ENCODE data around the gene TSPAN2.

Gene TSPAN2

DNA sequence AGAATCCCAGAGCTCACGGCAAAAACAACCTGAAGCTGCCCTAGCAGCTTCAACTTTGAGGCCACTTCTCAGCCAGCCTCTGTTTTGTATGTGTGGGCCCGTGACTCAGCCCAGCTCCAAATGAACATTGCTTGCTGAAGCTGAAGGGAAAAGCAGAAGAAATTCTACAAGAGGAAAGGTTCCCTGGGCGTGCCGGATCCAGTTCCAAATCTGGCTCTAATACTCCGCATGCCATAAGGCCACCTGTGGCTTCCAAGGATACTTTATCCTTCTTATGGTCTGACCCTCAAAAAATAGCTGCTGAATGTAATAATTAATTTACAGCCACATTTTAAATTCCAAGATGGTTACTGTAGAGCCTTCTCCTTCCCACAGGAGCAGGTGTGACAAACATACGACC lies 24.3 kb downstream of the TSPAN2 start:
- no peak for TF ChIP-seq EZH2phosphoT487 (IDR thresholded peaks at IDR 0.05; ENCODE audit: low read length)
- no peak for TF ChIP-seq EZH2 (optimal IDR thresholded peaks at IDR 0.05; ENCODE audit: low read depth, low read length)
- no peak for TF ChIP-seq CTCF (IDR thresholded peaks at IDR 0.05; ENCODE audit: low read length)
- Histone ChIP-seq H3F3A (ENCODE audit: insufficient read depth, low read length) (0 out of 2 replicates have a peak, but pooled peaks cover 3% of the 10 kb centered on the region), H3K27ac (ENCODE audit: low read length) (no peak overlapping the region), H3K27me3 (replicated peaks; ENCODE audit: insufficient read depth, low read length) (no peaks in the 10 kb centered on the region), H3K4me3 (ENCODE audit: low read length) (no peak overlapping the region), H3K4me1 (ENCODE audit: low read length) (0 out of 2 replicates have a peak, but pooled peaks cover 4% of the 10 kb centered on the region), H3K4me2 (ENCODE audit: low read depth, low read length) (no peak overlapping the region), H2AFZ (ENCODE audit: low read length) (no peak overlapping the region), H3K9me3 (replicated peaks; ENCODE audit: insufficient read depth, low read length) (no peaks in the 10 kb centered on the region), H3K9me2 (replicated peaks; ENCODE audit: insufficient read depth, low read length) (no peaks in the 10 kb centered on the region), H3K79me2 (ENCODE audit: low read length) (no peaks in the 10 kb centered on the region), H3K36me3 (replicated peaks; ENCODE audit: insufficient read depth, low read length) (no peaks in the 10 kb centered on the region), H4K20me1 (ENCODE audit: insufficient read depth, low read length) (no peaks in the 10 kb centered on the region), H3K9ac (ENCODE audit: low read length) (no peak overlapping the region)
- no peak for DNase-seq

DNA sequence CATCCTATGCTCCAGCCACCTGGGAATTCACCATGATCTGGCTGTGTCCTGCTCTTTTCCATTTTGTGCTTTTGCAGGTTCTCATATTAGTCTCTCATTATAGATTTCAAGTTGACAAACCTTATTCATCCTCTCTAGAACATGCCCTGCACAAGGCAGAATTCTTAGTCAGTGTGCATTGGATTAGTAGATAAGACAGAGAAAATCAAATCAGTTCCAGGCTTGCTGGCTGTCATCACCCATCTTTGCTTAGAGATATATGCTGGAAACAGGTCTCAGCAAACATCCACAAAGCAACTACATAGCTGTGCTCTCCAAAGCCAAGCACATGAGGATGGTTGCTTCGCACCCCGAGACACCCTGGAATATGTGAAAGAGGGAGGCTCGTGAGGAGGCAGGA lies 24.8 kb downstream of the TSPAN2 start:
- H3K79me2 ChIP-seq (ENCODE audit: low read length) = no peaks in the 10 kb centered on the region
- no peaks in the 10 kb centered on the region for H3K9me2 ChIP-seq (replicated peaks; ENCODE audit: insufficient read depth, low read length)
- TF ChIP-seq EZH2 (optimal IDR thresholded peaks at IDR 0.05; ENCODE audit: low read depth, low read length) (no peak), CTCF (IDR thresholded peaks at IDR 0.05; ENCODE audit: low read length) (no peak), EZH2phosphoT487 (IDR thresholded peaks at IDR 0.05; ENCODE audit: low read length) (no peak)
- 0 out of 2 replicates have a peak, but pooled peaks cover 3% of the 10 kb centered on the region for H3F3A ChIP-seq (ENCODE audit: insufficient read depth, low read length)
- no peak overlapping the region for H2AFZ ChIP-seq (ENCODE audit: low read length)
- no peak overlapping the region for H3K27ac ChIP-seq (ENCODE audit: low read length)
- no peaks in the 10 kb centered on the region for H3K36me3 ChIP-seq (replicated peaks; ENCODE audit: insufficient read depth, low read length)
- no peak overlapping the region for H3K9ac ChIP-seq (ENCODE audit: low read length)
- H3K4me3 ChIP-seq (ENCODE audit: low read length) = no peak overlapping the region
- DNase-seq = no peak
- no peaks in the 10 kb centered on the region for H3K9me3 ChIP-seq (replicated peaks; ENCODE audit: insufficient read depth, low read length)
- H3K4me2 ChIP-seq (ENCODE audit: low read depth, low read length) = no peak overlapping the region
- H3K27me3 ChIP-seq (replicated peaks; ENCODE audit: insufficient read depth, low read length) = no peaks in the 10 kb centered on the region
- H3K4me1 ChIP-seq (ENCODE audit: low read length) = 0 out of 2 replicates have a peak, but pooled peaks cover 4% of the 10 kb centered on the region
- no peaks in the 10 kb centered on the region for H4K20me1 ChIP-seq (ENCODE audit: insufficient read depth, low read length)

DNA sequence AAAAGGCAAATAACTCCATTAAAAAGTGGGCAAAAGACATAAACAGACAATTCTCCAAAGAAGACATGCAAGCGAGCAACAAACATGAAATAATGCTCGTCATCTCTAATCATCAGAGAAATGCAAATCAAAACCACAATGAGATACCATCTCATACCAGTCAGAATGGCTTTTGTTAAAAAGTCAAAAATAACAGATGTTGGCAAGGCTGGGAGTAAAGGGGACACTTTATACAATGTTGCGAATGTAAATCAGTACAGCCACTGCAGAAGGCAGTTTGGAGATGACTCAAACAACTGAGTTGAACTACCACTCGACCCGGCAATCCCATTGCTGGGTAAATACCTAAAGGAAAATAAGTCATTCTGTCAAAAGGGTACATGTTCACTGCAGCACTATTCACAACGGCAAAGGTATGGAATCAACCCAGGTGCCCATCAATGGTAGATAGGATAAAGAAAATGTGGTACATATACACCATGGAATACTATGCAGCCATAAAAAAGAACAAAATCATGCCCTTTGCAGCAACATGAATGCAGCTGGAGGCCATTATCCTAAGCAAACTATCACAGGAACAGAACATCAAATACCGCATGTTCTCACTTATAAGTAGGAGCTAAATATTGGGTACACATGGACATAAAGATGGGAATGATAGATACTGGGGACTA lies 25.9 kb downstream of the TSPAN2 start:
- peak overlapping the region; percentile 56; the same call in 1 of the 2 replicates for H3K27ac ChIP-seq (ENCODE audit: low read length)
- H3K4me2 ChIP-seq (ENCODE audit: low read depth, low read length) = peak overlapping the region; percentile 16; the same call in 1 of the 2 replicates
- peak; percentile 25 for DNase-seq
- H3K27me3 ChIP-seq (replicated peaks; ENCODE audit: insufficient read depth, low read length) = no peaks in the 10 kb centered on the region
- H3K36me3 ChIP-seq (replicated peaks; ENCODE audit: insufficient read depth, low read length) = no peaks in the 10 kb centered on the region
- no peak overlapping the region for H3K4me3 ChIP-seq (ENCODE audit: low read length)
- H3K79me2 ChIP-seq (ENCODE audit: low read length) = no peaks in the 10 kb centered on the region
- H2AFZ ChIP-seq (ENCODE audit: low read length) = no peak overlapping the region
- H3K4me1 ChIP-seq (ENCODE audit: low read length) = 0 out of 2 replicates have a peak, but pooled peaks cover 4% of the 10 kb centered on the region
- H3K9me2 ChIP-seq (replicated peaks; ENCODE audit: insufficient read depth, low read length) = no peaks in the 10 kb centered on the region
- peak overlapping the region; percentile 33; the same call in 1 of the 2 replicates for H3K9ac ChIP-seq (ENCODE audit: low read length)
- H3F3A ChIP-seq (ENCODE audit: insufficient read depth, low read length) = 0 out of 2 replicates have a peak, but pooled peaks cover 3% of the 10 kb centered on the region
- H4K20me1 ChIP-seq (ENCODE audit: insufficient read depth, low read length) = no peaks in the 10 kb centered on the region
- no peak for TF ChIP-seq EZH2phosphoT487 (IDR thresholded peaks at IDR 0.05; ENCODE audit: low read length)
- TF ChIP-seq CTCF (IDR thresholded peaks at IDR 0.05; ENCODE audit: low read length) = no peak
- TF ChIP-seq EZH2 (optimal IDR thresholded peaks at IDR 0.05; ENCODE audit: low read depth, low read length) = no peak
- no peaks in the 10 kb centered on the region for H3K9me3 ChIP-seq (replicated peaks; ENCODE audit: insufficient read depth, low read length)
